ENCODE measurements around the gene GABPB2.

DNA sequence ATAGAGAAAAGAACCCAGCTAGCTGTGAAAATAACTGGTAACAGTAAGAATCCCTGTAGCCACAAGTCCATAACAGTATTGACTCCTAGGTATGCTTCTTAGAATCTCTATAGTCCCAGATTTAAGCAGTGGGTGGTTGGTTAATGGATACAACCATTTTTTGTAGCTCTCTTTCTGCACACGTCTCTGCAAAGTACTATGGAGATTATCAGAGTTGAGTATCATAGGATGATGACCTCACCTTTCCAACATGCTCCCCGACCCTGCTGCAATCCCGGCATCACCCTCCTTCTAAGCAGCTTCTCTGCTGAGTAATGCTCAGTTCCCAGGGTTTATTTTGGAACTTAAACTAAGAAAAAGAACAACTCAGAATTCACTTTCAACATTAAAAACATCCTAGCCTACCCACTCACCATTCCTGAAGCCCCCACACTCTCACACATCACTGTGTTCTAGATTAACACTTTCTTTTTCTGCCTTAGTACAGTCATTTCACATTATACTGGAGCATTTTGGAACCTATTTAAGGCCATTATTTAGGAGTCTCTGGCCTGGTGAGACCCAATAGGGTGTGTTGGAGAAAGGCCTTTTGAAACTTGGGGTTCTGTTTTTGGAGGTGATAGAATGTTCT lies 7.7 kb upstream of the GABPB2 start:
- TF ChIP-seq, protein P1, sequence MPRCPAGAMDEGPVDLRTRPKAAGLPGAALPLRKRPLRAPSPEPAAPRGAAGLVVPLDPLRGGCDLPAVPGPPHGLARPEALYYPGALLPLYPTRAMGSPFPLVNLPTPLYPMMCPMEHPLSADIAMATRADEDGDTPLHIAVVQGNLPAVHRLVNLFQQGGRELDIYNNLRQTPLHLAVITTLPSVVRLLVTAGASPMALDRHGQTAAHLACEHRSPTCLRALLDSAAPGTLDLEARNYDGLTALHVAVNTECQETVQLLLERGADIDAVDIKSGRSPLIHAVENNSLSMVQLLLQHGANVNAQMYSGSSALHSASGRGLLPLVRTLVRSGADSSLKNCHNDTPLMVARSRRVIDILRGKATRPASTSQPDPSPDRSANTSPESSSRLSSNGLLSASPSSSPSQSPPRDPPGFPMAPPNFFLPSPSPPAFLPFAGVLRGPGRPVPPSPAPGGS (CRISPR knock-in tag; IDR thresholded peaks at IDR 0.05) = no peak
- no peak for TF ChIP-seq ZNF251 (CRISPR knock-in tag; IDR thresholded peaks at IDR 0.05)
- no peak for TF ChIP-seq STAT5B (CRISPR knock-in tag; IDR thresholded peaks at IDR 0.05)
- no peak for TF ChIP-seq SP140L (CRISPR knock-in tag; IDR thresholded peaks at IDR 0.05; ENCODE audit: borderline replicate concordance)
- no peak for TF ChIP-seq ZNF562 (CRISPR knock-in tag; IDR thresholded peaks at IDR 0.05; ENCODE audit: borderline replicate concordance)
- TF ChIP-seq, protein P2, sequence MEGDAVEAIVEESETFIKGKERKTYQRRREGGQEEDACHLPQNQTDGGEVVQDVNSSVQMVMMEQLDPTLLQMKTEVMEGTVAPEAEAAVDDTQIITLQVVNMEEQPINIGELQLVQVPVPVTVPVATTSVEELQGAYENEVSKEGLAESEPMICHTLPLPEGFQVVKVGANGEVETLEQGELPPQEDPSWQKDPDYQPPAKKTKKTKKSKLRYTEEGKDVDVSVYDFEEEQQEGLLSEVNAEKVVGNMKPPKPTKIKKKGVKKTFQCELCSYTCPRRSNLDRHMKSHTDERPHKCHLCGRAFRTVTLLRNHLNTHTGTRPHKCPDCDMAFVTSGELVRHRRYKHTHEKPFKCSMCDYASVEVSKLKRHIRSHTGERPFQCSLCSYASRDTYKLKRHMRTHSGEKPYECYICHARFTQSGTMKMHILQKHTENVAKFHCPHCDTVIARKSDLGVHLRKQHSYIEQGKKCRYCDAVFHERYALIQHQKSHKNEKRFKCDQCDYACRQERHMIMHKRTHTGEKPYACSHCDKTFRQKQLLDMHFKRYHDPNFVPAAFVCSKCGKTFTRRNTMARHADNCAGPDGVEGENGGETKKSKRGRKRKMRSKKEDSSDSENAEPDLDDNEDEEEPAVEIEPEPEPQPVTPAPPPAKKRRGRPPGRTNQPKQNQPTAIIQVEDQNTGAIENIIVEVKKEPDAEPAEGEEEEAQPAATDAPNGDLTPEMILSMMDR (CRISPR knock-in tag; IDR thresholded peaks at IDR 0.05) = no peak
- TF ChIP-seq TEAD2 (CRISPR knock-in tag; IDR thresholded peaks at IDR 0.05) = no peak
- no peak for TF ChIP-seq NR2F2 (IDR thresholded peaks at IDR 0.05; ENCODE audit: borderline replicate concordance, low read depth)
- no peak for TF ChIP-seq ELF1 (CRISPR knock-in tag; IDR thresholded peaks at IDR 0.05)
- no peak for TF ChIP-seq FOXM1 (CRISPR knock-in tag; IDR thresholded peaks at IDR 0.05)
- TF ChIP-seq NR3C1 (CRISPR knock-in tag; IDR thresholded peaks at IDR 0.05) = no peak
